GM12878 (cell line): ENCODE results near the gene PMIS2. TPM values are rescaled to one million over a fixed set of nuclear protein-coding genes. Genes with fewer than 3 reads are reported as not detected.
A peak's percentile ranks its signal among the peaks of the same experiment; 100 is the strongest.

ENCODE experiments used
- ATAC-seq: fragments of 200-7000 bp; cut with Tn5 transposase; 3 replicates; pipeline ENCODE4 v1.9.1; 2020; ENCODE audit warnings: mild to moderate bottlenecking, moderate library complexity
- BruUV-seq: library from RNA; stranded (reverse); fragments of 400-500 nt; replicated peaks from 2 replicates; lab custom pipeline; 2021; lab: Mats Ljungman, UMichigan
- CTCF ChIA-PET: fragments of 300-600 bp; sonication (Branson Sonifier 250); formaldehyde crosslinking; extraction: SDS; loops from one replicate; lab custom pipeline; 2021; ENCODE audit warnings: inconsistent platforms; lab: Yijun Ruan, JAX
- POLR2A ChIA-PET: fragments of 350-600 bp; formaldehyde crosslinking; extraction: SDS; loops from one replicate; lab custom pipeline; 2021; ENCODE audit warnings: inconsistent platforms; lab: Charles Lee
- RAD21 ChIA-PET: fragments of 300-600 bp; sonication (Branson Sonifier 250); formaldehyde crosslinking; loops from one replicate; lab custom pipeline; 2023; ENCODE audit warnings: antibody characterized with exemption; ENCODE audit not compliant: unreplicated experiment; lab: Charles Lee
- SMC1A ChIA-PET: fragments of 300-600 bp; sonication (Branson Sonifier 250); formaldehyde crosslinking; loops from one replicate; lab custom pipeline; 2023; ENCODE audit not compliant: unreplicated experiment, uncharacterized antibody; lab: Charles Lee
- DNase-seq: peaks from one replicate; pipeline ENCODE4 v3.0.0-alpha.2; 2011; ENCODE audit warnings: low read depth, low spot score
- FAIRE-seq: peaks from 3 replicates; lab custom pipeline; 2011; peaks lifted over from hg19 to GRCh38; lab: Jason Lieb, UNC
- H2AFZ ChIP-seq: 2 replicates; pipeline ENCODE4 v1.6.0; 2011; ENCODE audit warnings: low read depth, low read length, control low read depth; ENCODE audit not compliant: control insufficient read depth
- H3K27ac ChIP-seq: 2 replicates; pipeline ENCODE4 v1.5.1; 2011; ENCODE audit warnings: control low read depth; ENCODE audit not compliant: control insufficient read depth, insufficient read depth
- H3K27me3 ChIP-seq, 2 experiments: replicated peaks in 1 of 2; 2 replicates each; pipeline versions ENCODE4 v1.6.0 to v1.6.1; 2011; ENCODE audit warnings: low read length in 1 of 2; ENCODE audit not compliant: control insufficient read depth in 2 of 2, insufficient read depth in 2 of 2
- H3K36me3 ChIP-seq, 2 experiments: 2 replicates each; pipeline ENCODE4 v1.5.1; 2011; ENCODE audit warnings: low read length in 1 of 2; ENCODE audit not compliant: control insufficient read depth in 2 of 2, insufficient read depth in 2 of 2
- H3K4me1 ChIP-seq: 2 replicates; pipeline ENCODE4 v1.6.1; 2011; ENCODE audit warnings: mild to moderate bottlenecking, low read length, moderate library complexity, mixed read lengths; ENCODE audit not compliant: control insufficient read depth, insufficient read depth
- H3K4me2 ChIP-seq: 2 replicates; pipeline ENCODE4 v1.6.0; 2011; ENCODE audit warnings: control low read depth; ENCODE audit not compliant: control insufficient read depth, insufficient read depth
- H3K4me3 ChIP-seq: fragments of 200-600 bp; sonication (generic); 2 replicates; pipeline ENCODE4 v1.5.1; 2016
- H3K79me2 ChIP-seq: 2 replicates; pipeline ENCODE4 v1.6.0; 2011; ENCODE audit warnings: low read length; ENCODE audit not compliant: control insufficient read depth, insufficient read depth
- H3K9ac ChIP-seq: 2 replicates; pipeline ENCODE4 v1.8.0; 2011; ENCODE audit warnings: low read length, control low read depth, mixed read lengths; ENCODE audit not compliant: control insufficient read depth, insufficient read depth
- H3K9me3 ChIP-seq: replicated peaks from 3 replicates; pipeline ENCODE4 v1.5.1; 2011; ENCODE audit warnings: mild to moderate bottlenecking, low read length; ENCODE audit not compliant: control insufficient read depth, insufficient read depth
- H4K20me1 ChIP-seq: 2 replicates; pipeline ENCODE4 v1.6.0; 2011; ENCODE audit not compliant: control insufficient read depth, insufficient read depth
- CREB1 ChIP-seq: IDR thresholded peaks from 2 replicates; pipeline ENCODE4 v1.6.1; 2012; ENCODE audit warnings: low read depth, mild to moderate bottlenecking, inconsistent platforms
- FOS ChIP-seq: IDR thresholded peaks from 3 replicates; pipeline ENCODE4 v1.6.1; 2011; ENCODE audit warnings: borderline replicate concordance; ENCODE audit not compliant: insufficient read length; ENCODE audit errors: extremely low read depth
- KDM1A ChIP-seq: fragments of 200-600 bp; sonication (generic); IDR thresholded peaks from 2 replicates; pipeline ENCODE4 v1.6.1; 2016; ENCODE audit warnings: borderline replicate concordance
- NFYB ChIP-seq: IDR thresholded peaks from 2 replicates; pipeline ENCODE4 v1.6.1; 2011; ENCODE audit warnings: low read depth, mild to moderate bottlenecking, low read length, improper control_type of control experiment, moderate library complexity; ENCODE audit not compliant: insufficient read depth
- RBBP5 ChIP-seq: fragments of 200-600 bp; sonication (generic); conservative IDR thresholded peaks from 2 replicates; pipeline ENCODE4 v1.6.1; 2016
- SREBF1 ChIP-seq: IDR thresholded peaks from 2 replicates; pipeline ENCODE4 v1.6.1; 2012; ENCODE audit warnings: mild to moderate bottlenecking, low read length
- TCF3 ChIP-seq: IDR thresholded peaks from 2 replicates; pipeline ENCODE4 v1.6.1; 2012; ENCODE audit warnings: low read depth, mild to moderate bottlenecking, low read length, borderline replicate concordance; ENCODE audit not compliant: insufficient read depth
- ZBTB40 ChIP-seq: fragments of 450-650 bp; IDR thresholded peaks from 2 replicates; pipeline ENCODE4 v1.6.1; 2016; ENCODE audit warnings: mild to moderate bottlenecking, moderate library complexity, borderline replicate concordance
- ZNF24 ChIP-seq: fragments of 450-650 bp; IDR thresholded peaks from 2 replicates; pipeline ENCODE4 v1.6.1; 2017; ENCODE audit warnings: antibody characterized with exemption, mild to moderate bottlenecking
- WGBS: methylation state at CpG from one replicate; pipeline ENCODE4 v1.1.6; 2016; ENCODE audit warnings: low lambda C conversion rate; ENCODE audit not compliant: insufficient replicate concordance, insufficient coverage; ENCODE audit errors: missing lambda C conversion rate; 5-methylcytosine and 5-hydroxymethylcytosine counted together
- in situ Hi-C: fragments of 300-500 bp; cut with MboI; formaldehyde crosslinking; loops from 9 replicates; pipeline ENCODE4 v1.14.3; 2018; ENCODE audit warnings: mixed read lengths
- intact Hi-C: fragments of 100-400 bp; cut with micrococcal nuclease; formaldehyde crosslinking; loops from one replicate; pipeline ENCODE4 v1.14.2; 2022; ENCODE audit not compliant: unreplicated experiment
- polyA plus RNA-seq, 11 experiments: library from polyadenylated mRNA; depleted of rRNA in 4 of 11; unstranded in 6 of 11; stranded (reverse) in 5 of 11; fragments of >200 nt; fragmentation: Nextera tagmentation in 4 of 11; fragmentation: Illumina TruSeq in 1 of 11; extraction: Ambion mirVana in 4 of 11; extraction: Trizol in 1 of 11; gene quantifications; 1 replicate in 1 of 11; 2 replicates in 10 of 11; pipeline versions ENCODE4 v1.2.1 to v1.2.3, GENCODE V29; 2011 to 2016; ENCODE audit warnings: inconsistent platforms in 2 of 11, missing spikeins in 2 of 11, low read depth in 1 of 11
- total RNA-seq, 4 experiments: library from RNA; depleted of rRNA in 3 of 4; stranded (reverse); fragments of >200 nt in 3 of 4; fragmentation: Illumina TruSeq in 1 of 4; extraction: Trizol in 1 of 4; gene quantifications; 2 replicates each; pipeline versions ENCODE4 v1.2.1 to v1.2.3, GENCODE V29; 2013 to 2021
- TF ChIP-seq, protein P1 (sequence below): fragments of 450-650 bp; conservative IDR thresholded peaks from 2 replicates; pipeline ENCODE4 v1.6.1; 2017; ENCODE audit warnings: mild to moderate bottlenecking, moderate library complexity
- TF ChIP-seq, protein P2 (sequence below): IDR thresholded peaks from 2 replicates; pipeline ENCODE4 v1.6.1; 2011; ENCODE audit warnings: borderline replicate concordance, low read depth, mild to moderate bottlenecking, moderate library complexity, low read length; ENCODE audit not compliant: insufficient read depth, poor library complexity, severe bottlenecking

Gene PMIS2
- total and polyA plus RNA-seq, 10 of the 15 experiments (the other 5 are each of a cell fraction or from before 2014, with no cell fraction given): not detected

- BruUV-seq: TSS peak; percentile 61
- intact Hi-C loops: no loop called here
- in situ Hi-C loops: no loop called here
Observed at GRCh38 chr19:35623327-35624010, 37.5 kb downstream of the PMIS2 start.

More at GRCh38 chr19:35623327-35624010, 37.5 kb downstream of the PMIS2 start:
- Histone ChIP-seq H3K27me3 (no peaks in the 10 kb centered on the region), H3K27ac (no peak overlapping the region), H3K9ac (no peak overlapping the region), H3K4me2 (no peak overlapping the region), H3K9me3 (no peaks in the 10 kb centered on the region), H3K4me1 (no peaks in the 10 kb centered on the region), H2AFZ (no peak overlapping the region), H4K20me1 (no peaks in the 10 kb centered on the region), H3K79me2 (no peaks in the 10 kb centered on the region; the same call in 1 of the 2 replicates), H3K36me3 (no peaks in the 10 kb centered on the region; a peak in 1 of 4 replicates), H3K4me3 (no peak overlapping the region)
- RAD21 ChIA-PET: no interaction called here
- TF ChIP-seq, protein P1, sequence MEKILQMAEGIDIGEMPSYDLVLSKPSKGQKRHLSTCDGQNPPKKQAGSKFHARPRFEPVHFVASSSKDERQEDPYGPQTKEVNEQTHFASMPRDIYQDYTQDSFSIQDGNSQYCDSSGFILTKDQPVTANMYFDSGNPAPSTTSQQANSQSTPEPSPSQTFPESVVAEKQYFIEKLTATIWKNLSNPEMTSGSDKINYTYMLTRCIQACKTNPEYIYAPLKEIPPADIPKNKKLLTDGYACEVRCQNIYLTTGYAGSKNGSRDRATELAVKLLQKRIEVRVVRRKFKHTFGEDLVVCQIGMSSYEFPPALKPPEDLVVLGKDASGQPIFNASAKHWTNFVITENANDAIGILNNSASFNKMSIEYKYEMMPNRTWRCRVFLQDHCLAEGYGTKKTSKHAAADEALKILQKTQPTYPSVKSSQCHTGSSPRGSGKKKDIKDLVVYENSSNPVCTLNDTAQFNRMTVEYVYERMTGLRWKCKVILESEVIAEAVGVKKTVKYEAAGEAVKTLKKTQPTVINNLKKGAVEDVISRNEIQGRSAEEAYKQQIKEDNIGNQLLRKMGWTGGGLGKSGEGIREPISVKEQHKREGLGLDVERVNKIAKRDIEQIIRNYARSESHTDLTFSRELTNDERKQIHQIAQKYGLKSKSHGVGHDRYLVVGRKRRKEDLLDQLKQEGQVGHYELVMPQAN: no peak
- TF ChIP-seq KDM1A (no peak), ZBTB40 (no peak), NFYB (no peak), SREBF1 (no peak), ZNF24 (no peak), CREB1 (no peak), TCF3 (no peak), RBBP5 (no peak), FOS (no peak)
- TF ChIP-seq, protein P2, sequence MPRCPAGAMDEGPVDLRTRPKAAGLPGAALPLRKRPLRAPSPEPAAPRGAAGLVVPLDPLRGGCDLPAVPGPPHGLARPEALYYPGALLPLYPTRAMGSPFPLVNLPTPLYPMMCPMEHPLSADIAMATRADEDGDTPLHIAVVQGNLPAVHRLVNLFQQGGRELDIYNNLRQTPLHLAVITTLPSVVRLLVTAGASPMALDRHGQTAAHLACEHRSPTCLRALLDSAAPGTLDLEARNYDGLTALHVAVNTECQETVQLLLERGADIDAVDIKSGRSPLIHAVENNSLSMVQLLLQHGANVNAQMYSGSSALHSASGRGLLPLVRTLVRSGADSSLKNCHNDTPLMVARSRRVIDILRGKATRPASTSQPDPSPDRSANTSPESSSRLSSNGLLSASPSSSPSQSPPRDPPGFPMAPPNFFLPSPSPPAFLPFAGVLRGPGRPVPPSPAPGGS: no peak
- whole genome bisulfite sequencing: 90% methylated on average over 6 of the region's 6 CpGs
- SMC1A ChIA-PET: interaction anchor here (0.6 to 0.9 kb wide), 2 partner anchors 11 to 40 kb away, joined by 3 to 4 read pairs; partner anchors contain the start of gene HAUS5
- FAIRE-seq (no peak), DNase-seq (no peak), ATAC-seq (no peak)
- POLR2A ChIA-PET: interaction anchor here (0.6 kb wide), 1 partner anchor 389 kb away, joined by 3 read pairs; no protein-coding TSS in a partner anchor
- CTCF ChIA-PET: interaction anchor here (0.9 kb wide), 1 partner anchor 75 kb away, joined by 3 read pairs; no protein-coding TSS in a partner anchor
